ENCODE results near the gene ZFHX3. TPM values are rescaled to one million over a fixed set of nuclear protein-coding genes. Genes with fewer than 3 reads are reported as not detected.
A peak's percentile ranks its signal among the peaks of the same experiment; 100 is the strongest.
"Not testable (repeated sequence)": the region's sequence is repeated elsewhere in the genome, so short reads cannot be mapped to it uniquely, and the experiment has no call there.

The ZFHX3 gene
- total and polyA plus RNA-seq, 10 donors = 0.47 to 18.5 (median 11.1) TPM

GRCh38 chr16:72996291-72997062 lies 51.5 kb downstream of the ZFHX3 start:
- 72 to 89% (median 84%) methylated on average over 11 of the region's 11 CpGs for WGBS, 5 donors
- Histone ChIP-seq H3K4me1 (peaks cover 0 to 41% (median 9%) of the 10 kb centered on the region in 6 donors), H3K27me3 (replicated peaks in 1 of 7) (no peaks in the 10 kb centered on the region), H3K9me3 (peaks cover 0 to 10% (median 7%) of the 10 kb centered on the region in 8 donors), H3K4me3 (no peak overlapping the region), H3K27ac (peak overlapping the region in 1 of 8 donors; percentile 9), H3K36me3 (no peaks in the 10 kb centered on the region)
- intact Hi-C loops (cut with DNase I; ENCODE audit: low total_unique reads) = no loop called here
- no peak for DNase-seq
- TF ChIP-seq POLR2A (IDR thresholded peaks at IDR 0.05) (no peak), POLR2AphosphoS5 (IDR thresholded peaks at IDR 0.05) (no peak)
- TF ChIP-seq, protein P1, sequence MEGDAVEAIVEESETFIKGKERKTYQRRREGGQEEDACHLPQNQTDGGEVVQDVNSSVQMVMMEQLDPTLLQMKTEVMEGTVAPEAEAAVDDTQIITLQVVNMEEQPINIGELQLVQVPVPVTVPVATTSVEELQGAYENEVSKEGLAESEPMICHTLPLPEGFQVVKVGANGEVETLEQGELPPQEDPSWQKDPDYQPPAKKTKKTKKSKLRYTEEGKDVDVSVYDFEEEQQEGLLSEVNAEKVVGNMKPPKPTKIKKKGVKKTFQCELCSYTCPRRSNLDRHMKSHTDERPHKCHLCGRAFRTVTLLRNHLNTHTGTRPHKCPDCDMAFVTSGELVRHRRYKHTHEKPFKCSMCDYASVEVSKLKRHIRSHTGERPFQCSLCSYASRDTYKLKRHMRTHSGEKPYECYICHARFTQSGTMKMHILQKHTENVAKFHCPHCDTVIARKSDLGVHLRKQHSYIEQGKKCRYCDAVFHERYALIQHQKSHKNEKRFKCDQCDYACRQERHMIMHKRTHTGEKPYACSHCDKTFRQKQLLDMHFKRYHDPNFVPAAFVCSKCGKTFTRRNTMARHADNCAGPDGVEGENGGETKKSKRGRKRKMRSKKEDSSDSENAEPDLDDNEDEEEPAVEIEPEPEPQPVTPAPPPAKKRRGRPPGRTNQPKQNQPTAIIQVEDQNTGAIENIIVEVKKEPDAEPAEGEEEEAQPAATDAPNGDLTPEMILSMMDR (IDR thresholded peaks at IDR 0.05 in 8 of 11, conservative IDR thresholded peaks at IDR 0.05 in 3 of 11) = no peak

- H3K27me3 ChIP-seq (replicated peaks in 1 of 7); intact Hi-C loops (cut with DNase I; ENCODE audit: low total_unique reads); H3K27ac ChIP-seq; H3K4me3 ChIP-seq; H3K36me3 ChIP-seq; H3K9me3 ChIP-seq; DNase-seq: not testable (repeated sequence)
- peaks cover 0 to 44% (median 9%) of the 10 kb centered on the region in 6 donors for H3K4me1 ChIP-seq
- WGBS, 5 donors = 85 to 91% (median 87%) methylated on average over 9 of the region's 9 CpGs
Measured at GRCh38 chr16:72995882-72996270, 52.1 kb downstream of the ZFHX3 start.

DNA sequence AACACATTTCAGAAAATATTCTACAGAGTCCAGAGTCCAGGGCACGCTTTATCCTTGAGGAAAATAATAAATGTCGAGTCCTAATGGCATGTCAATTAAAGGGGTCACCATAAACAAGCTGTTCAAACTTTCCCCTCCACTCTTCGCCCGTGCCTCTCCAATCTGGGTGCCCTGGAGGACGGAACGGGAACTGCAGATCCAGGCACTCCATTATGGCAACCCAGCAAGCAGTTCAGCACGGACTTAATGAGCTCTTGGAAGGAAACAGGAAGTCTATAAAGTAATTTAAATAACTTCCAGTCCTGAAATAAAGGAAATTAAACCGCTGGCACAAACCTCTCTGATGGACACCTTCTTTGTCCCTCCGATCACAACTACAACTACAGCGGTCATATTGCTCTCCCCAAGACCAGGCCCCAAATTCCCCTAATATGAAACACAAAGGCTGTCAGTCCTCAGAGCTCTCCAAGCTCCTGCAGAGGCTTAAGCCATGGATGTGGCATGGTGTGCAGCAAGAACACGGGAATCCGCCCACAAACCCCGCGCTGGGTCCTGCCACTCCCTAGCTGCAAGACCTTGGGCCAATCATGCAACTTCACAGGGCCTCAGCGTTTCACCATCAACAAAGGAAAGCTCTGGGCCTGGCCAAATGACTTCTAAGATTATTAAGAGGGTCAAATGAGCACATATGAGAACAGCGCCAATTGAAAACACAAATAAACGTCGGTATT lies 52.6 kb downstream of the ZFHX3 start:
- H3K4me1 ChIP-seq = peaks cover 0 to 46% (median 12%) of the 10 kb centered on the region in 6 donors
- TF ChIP-seq POLR2A (IDR thresholded peaks at IDR 0.05) = no peak
- TF ChIP-seq, protein P1 (IDR thresholded peaks at IDR 0.05 in 8 of 11, conservative IDR thresholded peaks at IDR 0.05 in 3 of 11) = peak in 7 of 11 experiments; percentile 18 to 40 (median 37)

GRCh38 chr16:72992142-72992601 lies 55.8 kb downstream of the ZFHX3 start:
- Histone ChIP-seq H3K27ac (no peak overlapping the region), H3K36me3 (no peaks in the 10 kb centered on the region), H3K9me3 (no peaks in the 10 kb centered on the region), H3K4me1 (peaks cover 0 to 48% (median 12%) of the 10 kb centered on the region in 6 donors), H3K27me3 (replicated peaks in 1 of 7) (no peaks in the 10 kb centered on the region), H3K4me3 (no peak overlapping the region)
- no peak for TF ChIP-seq POLR2A (IDR thresholded peaks at IDR 0.05)
- no peak for TF ChIP-seq POLR2AphosphoS5 (IDR thresholded peaks at IDR 0.05)
- TF ChIP-seq, protein P1 (IDR thresholded peaks at IDR 0.05 in 8 of 11, conservative IDR thresholded peaks at IDR 0.05 in 3 of 11) = no peak
- 68 to 82% (median 75%) methylated on average over 6 of the region's 6 CpGs for WGBS, 5 donors
- DNase-seq = no peak
- intact Hi-C loops (cut with DNase I; ENCODE audit: low total_unique reads) = no loop called here

More for the DNA sequence above, 52.6 kb downstream of the ZFHX3 start:
- Histone ChIP-seq H3K9me3 (no peaks in the 10 kb centered on the region), H3K36me3 (no peaks in the 10 kb centered on the region), H3K27ac (no peak overlapping the region), H3K4me3 (no peak overlapping the region), H3K27me3 (replicated peaks in 1 of 7) (no peaks in the 10 kb centered on the region)
- no peak for DNase-seq
- whole genome bisulfite sequencing, 5 donors = 75 to 79% (median 78%) methylated on average over 18 of the region's 18 CpGs
- intact Hi-C loops (cut with DNase I; ENCODE audit: low total_unique reads) = no loop called here
